Adrenal gland (tissue), 12 donors: Measurements from ENCODE around the gene CRY1. TPM values are rescaled to one million over a fixed set of nuclear protein-coding genes. Genes with fewer than 3 reads are reported as not detected.
"Not testable (repeated sequence)": the region's sequence is repeated elsewhere in the genome, so short reads cannot be mapped to it uniquely, and the experiment has no call there.

ENCODE experiments used
- DNase-seq, 7 donors: peaks; one replicate each; pipeline ENCODE4 v3.0.0-alpha.2; 2019 to 2020
- H3K27ac ChIP-seq, 5 donors: fragments of 200-600 bp; sonication (generic) in 4 of 5; 1 replicate in 3 of 5; 2 replicates in 2 of 5; pipeline versions ENCODE4 v1.5.1 to v1.8.0; 2016 to 2020; ENCODE audit warnings: mild to moderate bottlenecking in 1 of 5
- H3K27me3 ChIP-seq: fragments of 200-600 bp; 2 replicates; pipeline ENCODE4 v1.8.0; 2021
- H3K36me3 ChIP-seq, 2 donors: fragments of 200-600 bp; replicated peaks in 1 of 2; 1 replicate in 1 of 2; 2 replicates in 1 of 2; pipeline versions ENCODE4 v1.5.1 to v1.8.0; 2018 to 2022
- H3K4me1 ChIP-seq, 2 donors: fragments of 200-600 bp; replicated peaks in 1 of 2; 1 replicate in 1 of 2; 2 replicates in 1 of 2; pipeline versions ENCODE4 v1.5.1 to v1.8.0; 2018 to 2021
- H3K4me3 ChIP-seq, 4 donors: fragments of 200-600 bp; sonication (generic) in 3 of 4; one replicate each; pipeline ENCODE4 v1.5.1; 2016 to 2018
- H3K9me3 ChIP-seq, 3 donors: fragments of 200-600 bp; sonication (generic) in 1 of 3; replicated peaks in 1 of 3; 1 replicate in 2 of 3; 2 replicates in 1 of 3; pipeline versions ENCODE4 v1.5.1 to v1.8.0; 2016 to 2021
- CTCF ChIP-seq, 6 experiments: fragments of 450-650 bp in 4 of 6; fragments of 200-600 bp in 2 of 6; sonication (generic) in 1 of 6; IDR thresholded peaks; 1 replicate in 5 of 6; 2 replicates in 1 of 6; pipeline versions ENCODE4 v1.5.1 to v1.8.0; 2016 to 2021; ENCODE audit warnings: antibody characterized with exemption in 6 of 6, mild to moderate bottlenecking in 2 of 6, moderate library complexity in 1 of 6
- POLR2A ChIP-seq, 2 donors: fragments of 450-650 bp; IDR thresholded peaks; one replicate each; pipeline ENCODE4 v1.6.1; 2017; ENCODE audit warnings: antibody characterized with exemption in 2 of 2, mild to moderate bottlenecking in 2 of 2, moderate library complexity in 1 of 2
- WGBS, 4 donors: extraction: QIAGEN DNeasy Blood & Tissue Kit in 2 of 4; methylation state at CpG; one replicate each; pipeline versions ENCODE4 v1.1.5 to v1.1.7; 2013 to 2017; 5-methylcytosine and 5-hydroxymethylcytosine counted together
- intact Hi-C, 2 donors: fragments of 100-400 bp; cut with DNase I; formaldehyde crosslinking; loops; one replicate each; pipeline versions ENCODE4 v1.14.1 to v1.15.0; 2022 to 2023
- polyA plus RNA-seq, 3 donors: library from polyadenylated mRNA; stranded (reverse); fragments of 200-250 nt in 2 of 3; fragments of 350-450 nt in 1 of 3; fragmentation: Illumina TruSeq in 1 of 3; extraction: RNeasy Lipid Tissue Mini Kit (QIAGEN cat#74804) in 1 of 3; gene quantifications; one replicate each; pipeline ENCODE4 v1.2.3, GENCODE V29; 2013 to 2014
- total RNA-seq, 9 donors: library from RNA; depleted of rRNA in 4 of 9; stranded (reverse); fragments of >200 nt in 4 of 9; fragments of 120-200 nt in 1 of 9; fragmentation: NEBNext Ultra II Directional in 1 of 9; extraction: Animal tissue kit (Norgen Biotek cat#: 25700) in 1 of 9; gene quantifications; one replicate each; pipeline versions ENCODE4 v1.1.0 to v1.2.4, GENCODE V29; 2013 to 2023
- donor health status: healthy with polysubstance abuse.
- donor health status: Bipolar disorder and iron deficiency.
- donor health status: DM: yes; HTN: yes; CAD: no.
- donor health status: DM: no; HTN: no; CAD: no.
- donor health status: DM: no; HTN: no; CAD: no.
- donor health status: DM: yes; HTN: yes; CAD: no.

Gene CRY1
- total and polyA plus RNA-seq, 12 donors: 4.7 to 51.5 (median 11.6) TPM

GRCh38 chr12:107086314-107086713, 7.0 kb downstream of the CRY1 start:
- no peaks in the 10 kb centered on the region for H3K27me3 ChIP-seq
- no peaks in the 10 kb centered on the region for H3K9me3 ChIP-seq
- H3K27ac ChIP-seq: no peak overlapping the region
- H3K36me3 ChIP-seq: no peaks in the 10 kb centered on the region
- no peak overlapping the region for H3K4me3 ChIP-seq
- no peak for DNase-seq
- peaks cover 3 to 7% of the 10 kb centered on the region in 2 donors for H3K4me1 ChIP-seq
- intact Hi-C loops: no loop called here
- no peak for TF ChIP-seq POLR2A (IDR thresholded peaks at IDR 0.05)
- TF ChIP-seq CTCF (IDR thresholded peaks at IDR 0.05): no peak
- WGBS, 4 donors: 85 to 100% (median 96%) methylated on average over 2 to 3 of the region's 3 CpGs

- Histone ChIP-seq H3K27me3 (no peaks in the 10 kb centered on the region), H3K4me1 (peaks cover 0 to 8% of the 10 kb centered on the region in 2 donors), H3K9me3 (no peaks in the 10 kb centered on the region), H3K27ac (no peak overlapping the region), H3K4me3 (no peak overlapping the region), H3K36me3 (no peaks in the 10 kb centered on the region)
- DNase-seq: no peak
- intact Hi-C loops: no loop called here
- TF ChIP-seq POLR2A (IDR thresholded peaks at IDR 0.05): no peak
- TF ChIP-seq CTCF (IDR thresholded peaks at IDR 0.05): no peak
These were observed 11.6 kb downstream of the CRY1 start for GRCh38 chr12:107081778-107082177.

GRCh38 chr12:107080299-107080698, 13.1 kb downstream of the CRY1 start:
- Histone ChIP-seq H3K27me3 (no peaks in the 10 kb centered on the region), H3K36me3 (no peaks in the 10 kb centered on the region), H3K27ac (no peak overlapping the region), H3K9me3 (no peaks in the 10 kb centered on the region), H3K4me1 (peaks cover 0 to 8% of the 10 kb centered on the region in 2 donors), H3K4me3 (no peak overlapping the region)
- TF ChIP-seq POLR2A (IDR thresholded peaks at IDR 0.05) (no peak), CTCF (IDR thresholded peaks at IDR 0.05) (no peak)
- intact Hi-C loops: no loop called here
- DNase-seq: no peak
- 75 to 90% (median 82%) methylated on average over 6 of the region's 6 CpGs for WGBS, 4 donors

- DNase-seq: no peak
- Histone ChIP-seq H3K27ac (no peak overlapping the region), H3K9me3 (no peaks in the 10 kb centered on the region), H3K4me3 (no peak overlapping the region), H3K4me1 (peaks cover 0 to 8% of the 10 kb centered on the region in 2 donors), H3K27me3 (no peaks in the 10 kb centered on the region), H3K36me3 (no peaks in the 10 kb centered on the region)
- intact Hi-C loops: no loop called here
- 93 to 98% (median 95%) methylated on average over 2 of the region's 2 CpGs for WGBS, 4 donors
- TF ChIP-seq CTCF (IDR thresholded peaks at IDR 0.05) (peak; percentile 13 to 47 (median 42)), POLR2A (IDR thresholded peaks at IDR 0.05) (no peak)
These were observed 14.0 kb downstream of the CRY1 start for GRCh38 chr12:107079172-107080011.

GRCh38 chr12:107073266-107073665, 20.1 kb downstream of the CRY1 start:
- H3K36me3 ChIP-seq, intact Hi-C loops, H3K27ac ChIP-seq, H3K4me3 ChIP-seq, DNase-seq, H3K9me3 ChIP-seq, H3K27me3 ChIP-seq, H3K4me1 ChIP-seq: not testable (repeated sequence)
- 90 to 96% (median 93%) methylated on average over 5 of the region's 5 CpGs for WGBS, 4 donors
